Epithelial cell of esophagus (primary cell): ENCODE measurements around the gene LRRC38.
A peak's percentile ranks its signal among the peaks of the same experiment; 100 is the strongest.

Experiments
- DNase-seq: peaks from one replicate; pipeline ENCODE4 v3.0.0; 2010; ENCODE audit warnings: low read depth
- H3K4me3 ChIP-seq: 2 replicates; pipeline ENCODE4 v1.5.1; 2011; ENCODE audit warnings: mild to moderate bottlenecking, low read length, control low read depth
- CTCF ChIP-seq: IDR thresholded peaks from 2 replicates; pipeline ENCODE4 v1.5.1; 2011; ENCODE audit warnings: low read depth, mild to moderate bottlenecking, low read length, control low read depth, inconsistent platforms; ENCODE audit not compliant: insufficient read depth; ENCODE audit errors: missing control alignments

LRRC38 gene

GRCh38 chr1:13520985-13521384, 7.2 kb upstream of the LRRC38 start:
- no peak for DNase-seq
- TF ChIP-seq CTCF: no peak
- H3K4me3 ChIP-seq: no peak overlapping the region

GRCh38 chr1:13517193-13517812, 3.5 kb upstream of the LRRC38 start:
- peak; percentile 23 for TF ChIP-seq CTCF
- no peak overlapping the region for H3K4me3 ChIP-seq
- no peak for DNase-seq

DNA sequence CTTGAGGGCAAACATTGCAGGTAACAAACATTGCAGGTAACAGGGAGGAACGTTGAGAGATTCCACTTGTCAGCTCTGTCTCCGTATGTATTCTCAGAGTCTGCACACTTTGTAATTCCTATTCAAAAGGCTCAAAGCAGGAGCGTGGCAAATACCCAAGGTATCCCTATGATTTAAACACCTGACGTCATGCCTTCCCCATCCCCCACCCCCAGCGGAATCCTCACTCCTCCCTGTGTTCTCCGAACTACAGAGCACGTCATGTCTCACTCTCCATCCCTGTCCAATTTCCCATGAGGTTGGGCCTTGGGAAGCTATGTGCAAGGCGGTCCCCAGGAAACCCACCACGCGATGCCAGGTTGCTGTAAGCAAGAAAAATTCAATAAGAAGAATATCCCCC, 2.8 kb upstream of the LRRC38 start:
- no peak for TF ChIP-seq CTCF
- DNase-seq: no peak

DNA sequence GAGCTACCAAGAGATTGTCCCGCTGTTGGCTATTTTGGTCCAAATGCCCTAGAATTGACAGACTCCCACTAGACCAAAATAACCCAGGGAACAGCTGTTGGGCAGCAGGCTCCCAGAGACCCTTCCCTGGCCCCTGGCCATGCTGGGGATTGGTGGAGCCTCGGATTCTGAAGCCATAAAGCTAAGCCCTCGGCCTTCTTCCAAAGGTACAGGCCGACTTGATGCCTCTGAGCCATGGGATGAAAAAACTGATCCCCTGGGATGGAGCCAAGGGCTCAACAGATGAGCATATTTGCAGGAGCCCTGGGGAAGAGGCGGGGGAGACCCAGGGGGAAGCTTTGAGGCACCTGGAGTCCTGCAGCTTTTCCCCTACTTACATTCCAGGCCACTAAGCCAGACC, 1.0 kb upstream of the LRRC38 start:
- H3K4me3 ChIP-seq: no peak overlapping the region
- no peak for DNase-seq
- TF ChIP-seq CTCF: no peak

More for the DNA sequence above, 2.8 kb upstream of the LRRC38 start:
- H3K4me3 ChIP-seq: no peak overlapping the region

- DNase-seq: no peak
- no peak for TF ChIP-seq CTCF
- no peak overlapping the region for H3K4me3 ChIP-seq
These were observed 524 bp downstream of the LRRC38 start for GRCh38 chr1:13513063-13513894.

DNA sequence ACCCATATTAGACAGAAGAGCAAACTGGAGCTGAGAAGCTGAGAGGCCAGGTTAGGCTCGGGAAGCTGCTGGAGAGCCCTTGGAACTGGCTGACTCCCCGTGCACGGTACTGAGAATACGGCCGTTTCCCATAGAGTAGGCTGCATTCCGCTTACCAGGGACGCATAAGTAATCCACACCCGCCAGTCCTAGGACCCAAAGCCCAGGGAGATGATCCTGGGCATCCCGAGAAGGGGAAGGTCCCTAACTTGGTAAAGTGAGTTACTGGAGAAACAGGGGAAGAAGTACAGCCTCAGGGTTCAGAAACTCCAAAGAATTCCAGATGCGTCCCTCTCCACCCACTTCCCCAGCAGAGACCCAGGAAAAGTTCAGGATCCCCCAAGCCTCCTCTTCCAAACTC, 1.3 kb downstream of the LRRC38 start:
- TF ChIP-seq CTCF: no peak
- no peak for DNase-seq

More for the DNA sequence above, 1.3 kb downstream of the LRRC38 start:
- H3K4me3 ChIP-seq: no peak overlapping the region
